Measurements from ENCODE around the gene VDAC2. TPM values are rescaled to one million over a fixed set of nuclear protein-coding genes. Genes with fewer than 3 reads are reported as not detected.

The VDAC2 gene
- total RNA-seq, 1 donor from 2014 or later: 236 TPM

- Histone ChIP-seq H3K4me1 (ENCODE audit: control insufficient read depth in 3 of 3, insufficient read depth in 3 of 3, low read length in 3 of 3) (no peaks in the 10 kb centered on the region), H3K27ac (ENCODE audit: low read depth, low read length) (no peak overlapping the region), H3K9me3 (ENCODE audit: control insufficient read depth in 3 of 3, low read length in 3 of 3) (no peaks in the 10 kb centered on the region), H3K4me3 (ENCODE audit: low read length in 3 of 3) (no peak overlapping the region), H3K27me3 (ENCODE audit: control insufficient read depth in 3 of 3, insufficient read depth in 3 of 3, low read length in 3 of 3) (peaks cover 0 to 4% (median 0%) of the 10 kb centered on the region in 3 donors), H3K9ac (ENCODE audit: low read depth in 1 of 3, low read length in 3 of 3) (no peak overlapping the region), H3K36me3 (ENCODE audit: control insufficient read depth in 3 of 3, insufficient read depth in 3 of 3, low read length in 3 of 3) (no peaks in the 10 kb centered on the region)
Measured at GRCh38 chr10:75261813-75262705, 51.5 kb downstream of the VDAC2 start.

- Histone ChIP-seq H3K27ac (ENCODE audit: low read depth, low read length) (no peak overlapping the region), H3K27me3 (ENCODE audit: control insufficient read depth in 3 of 3, insufficient read depth in 3 of 3, low read length in 3 of 3) (peaks cover 0 to 4% (median 0%) of the 10 kb centered on the region in 3 donors), H3K4me3 (ENCODE audit: low read length in 3 of 3) (no peak overlapping the region), H3K4me1 (ENCODE audit: control insufficient read depth in 3 of 3, insufficient read depth in 3 of 3, low read length in 3 of 3) (no peaks in the 10 kb centered on the region), H3K9me3 (ENCODE audit: control insufficient read depth in 3 of 3, low read length in 3 of 3) (no peaks in the 10 kb centered on the region), H3K9ac (ENCODE audit: low read depth in 1 of 3, low read length in 3 of 3) (no peak overlapping the region), H3K36me3 (ENCODE audit: control insufficient read depth in 3 of 3, insufficient read depth in 3 of 3, low read length in 3 of 3) (no peaks in the 10 kb centered on the region)
Measured at GRCh38 chr10:75263806-75264205, 53.2 kb downstream of the VDAC2 start.

- H3K27me3 ChIP-seq (ENCODE audit: control insufficient read depth in 3 of 3, insufficient read depth in 3 of 3, low read length in 3 of 3): peaks cover 0 to 4% (median 0%) of the 10 kb centered on the region in 3 donors
- no peaks in the 10 kb centered on the region for H3K36me3 ChIP-seq (ENCODE audit: control insufficient read depth in 3 of 3, insufficient read depth in 3 of 3, low read length in 3 of 3)
- no peak overlapping the region for H3K9ac ChIP-seq (ENCODE audit: low read depth in 1 of 3, low read length in 3 of 3)
- no peak overlapping the region for H3K4me3 ChIP-seq (ENCODE audit: low read length in 3 of 3)
- no peak overlapping the region for H3K27ac ChIP-seq (ENCODE audit: low read depth, low read length)
- H3K4me1 ChIP-seq (ENCODE audit: control insufficient read depth in 3 of 3, insufficient read depth in 3 of 3, low read length in 3 of 3): no peaks in the 10 kb centered on the region
- H3K9me3 ChIP-seq (ENCODE audit: control insufficient read depth in 3 of 3, low read length in 3 of 3): no peaks in the 10 kb centered on the region
Measured at GRCh38 chr10:75265856-75266255, 55.3 kb downstream of the VDAC2 start.

- Histone ChIP-seq H3K9me3 (ENCODE audit: control insufficient read depth in 3 of 3, low read length in 3 of 3) (no peaks in the 10 kb centered on the region), H3K36me3 (ENCODE audit: control insufficient read depth in 3 of 3, insufficient read depth in 3 of 3, low read length in 3 of 3) (no peaks in the 10 kb centered on the region), H3K4me3 (ENCODE audit: low read length in 3 of 3) (no peak overlapping the region), H3K9ac (ENCODE audit: low read depth in 1 of 3, low read length in 3 of 3) (no peak overlapping the region), H3K4me1 (ENCODE audit: control insufficient read depth in 3 of 3, insufficient read depth in 3 of 3, low read length in 3 of 3) (no peaks in the 10 kb centered on the region), H3K27me3 (ENCODE audit: control insufficient read depth in 3 of 3, insufficient read depth in 3 of 3, low read length in 3 of 3) (no peaks in the 10 kb centered on the region), H3K27ac (ENCODE audit: low read depth, low read length) (no peak overlapping the region)
Measured at GRCh38 chr10:75266945-75267344, 56.3 kb downstream of the VDAC2 start.

GRCh38 chr10:75269605-75270004 lies 59.0 kb downstream of the VDAC2 start:
- H3K36me3 ChIP-seq (ENCODE audit: control insufficient read depth in 3 of 3, insufficient read depth in 3 of 3, low read length in 3 of 3): no peaks in the 10 kb centered on the region
- H3K27me3 ChIP-seq (ENCODE audit: control insufficient read depth in 3 of 3, insufficient read depth in 3 of 3, low read length in 3 of 3): no peaks in the 10 kb centered on the region
- H3K9me3 ChIP-seq (ENCODE audit: control insufficient read depth in 3 of 3, low read length in 3 of 3): no peaks in the 10 kb centered on the region
- no peaks in the 10 kb centered on the region for H3K4me1 ChIP-seq (ENCODE audit: control insufficient read depth in 3 of 3, insufficient read depth in 3 of 3, low read length in 3 of 3)
- no peak overlapping the region for H3K9ac ChIP-seq (ENCODE audit: low read depth in 1 of 3, low read length in 3 of 3)
- no peak overlapping the region for H3K4me3 ChIP-seq (ENCODE audit: low read length in 3 of 3)
- H3K27ac ChIP-seq (ENCODE audit: low read depth, low read length): no peak overlapping the region

- H3K4me3 ChIP-seq (ENCODE audit: low read length in 3 of 3): no peak overlapping the region
- no peaks in the 10 kb centered on the region for H3K9me3 ChIP-seq (ENCODE audit: control insufficient read depth in 3 of 3, low read length in 3 of 3)
- H3K27ac ChIP-seq (ENCODE audit: low read depth, low read length): no peak overlapping the region
- peaks cover 0 to 5% (median 0%) of the 10 kb centered on the region in 3 donors for H3K4me1 ChIP-seq (ENCODE audit: control insufficient read depth in 3 of 3, insufficient read depth in 3 of 3, low read length in 3 of 3)
- H3K36me3 ChIP-seq (ENCODE audit: control insufficient read depth in 3 of 3, insufficient read depth in 3 of 3, low read length in 3 of 3): no peaks in the 10 kb centered on the region
- H3K27me3 ChIP-seq (ENCODE audit: control insufficient read depth in 3 of 3, insufficient read depth in 3 of 3, low read length in 3 of 3): no peaks in the 10 kb centered on the region
- no peak overlapping the region for H3K9ac ChIP-seq (ENCODE audit: low read depth in 1 of 3, low read length in 3 of 3)
Measured at GRCh38 chr10:75272094-75272493, 61.5 kb downstream of the VDAC2 start.

GRCh38 chr10:75272896-75273295 lies 62.3 kb downstream of the VDAC2 start:
- H3K4me3 ChIP-seq (ENCODE audit: low read length in 3 of 3): no peak overlapping the region

GRCh38 chr10:75276069-75276872 lies 65.7 kb downstream of the VDAC2 start:
- H3K27ac ChIP-seq (ENCODE audit: low read depth, low read length): no peak overlapping the region
- no peaks in the 10 kb centered on the region for H3K9me3 ChIP-seq (ENCODE audit: control insufficient read depth in 3 of 3, low read length in 3 of 3)
- peaks cover 0 to 3% (median 0%) of the 10 kb centered on the region in 3 donors for H3K27me3 ChIP-seq (ENCODE audit: control insufficient read depth in 3 of 3, insufficient read depth in 3 of 3, low read length in 3 of 3)
- H3K4me1 ChIP-seq (ENCODE audit: control insufficient read depth in 3 of 3, insufficient read depth in 3 of 3, low read length in 3 of 3): peaks cover 0 to 5% (median 0%) of the 10 kb centered on the region in 3 donors
- no peak overlapping the region for H3K9ac ChIP-seq (ENCODE audit: low read depth in 1 of 3, low read length in 3 of 3)
- no peak overlapping the region for H3K4me3 ChIP-seq (ENCODE audit: low read length in 3 of 3)
- H3K36me3 ChIP-seq (ENCODE audit: control insufficient read depth in 3 of 3, insufficient read depth in 3 of 3, low read length in 3 of 3): no peaks in the 10 kb centered on the region

More at GRCh38 chr10:75272896-75273295, 62.3 kb downstream of the VDAC2 start:
- Histone ChIP-seq H3K36me3 (ENCODE audit: control insufficient read depth in 3 of 3, insufficient read depth in 3 of 3, low read length in 3 of 3) (no peaks in the 10 kb centered on the region), H3K27me3 (ENCODE audit: control insufficient read depth in 3 of 3, insufficient read depth in 3 of 3, low read length in 3 of 3) (no peaks in the 10 kb centered on the region), H3K9me3 (ENCODE audit: control insufficient read depth in 3 of 3, low read length in 3 of 3) (no peaks in the 10 kb centered on the region), H3K4me1 (ENCODE audit: control insufficient read depth in 3 of 3, insufficient read depth in 3 of 3, low read length in 3 of 3) (peaks cover 0 to 5% (median 0%) of the 10 kb centered on the region in 3 donors), H3K9ac (ENCODE audit: low read depth in 1 of 3, low read length in 3 of 3) (no peak overlapping the region), H3K27ac (ENCODE audit: low read depth, low read length) (no peak overlapping the region)

- Histone ChIP-seq H3K36me3 (ENCODE audit: control insufficient read depth in 3 of 3, insufficient read depth in 3 of 3, low read length in 3 of 3) (no peaks in the 10 kb centered on the region), H3K9ac (ENCODE audit: low read depth in 1 of 3, low read length in 3 of 3) (no peak overlapping the region), H3K27ac (ENCODE audit: low read depth, low read length) (no peak overlapping the region), H3K4me3 (ENCODE audit: low read length in 3 of 3) (no peak overlapping the region), H3K4me1 (ENCODE audit: control insufficient read depth in 3 of 3, insufficient read depth in 3 of 3, low read length in 3 of 3) (peaks cover 5 to 10% (median 8%) of the 10 kb centered on the region in 3 donors), H3K9me3 (ENCODE audit: control insufficient read depth in 3 of 3, low read length in 3 of 3) (no peaks in the 10 kb centered on the region), H3K27me3 (ENCODE audit: control insufficient read depth in 3 of 3, insufficient read depth in 3 of 3, low read length in 3 of 3) (peaks cover 0 to 3% (median 3%) of the 10 kb centered on the region in 3 donors)
Measured at GRCh38 chr10:75280236-75280635, 69.6 kb downstream of the VDAC2 start.
